Fibroblast of the conjunctiva (primary cell): ENCODE data around the gene ARMC9.
"Not testable (repeated sequence)": the region's sequence is repeated elsewhere in the genome, so short reads cannot be mapped to it uniquely, and the experiment has no call there.

Experiments
- DNase-seq: peaks from one replicate; pipeline ENCODE4 v3.0.0-alpha.2; 2010; ENCODE audit warnings: low read depth

Gene ARMC9

DNA sequence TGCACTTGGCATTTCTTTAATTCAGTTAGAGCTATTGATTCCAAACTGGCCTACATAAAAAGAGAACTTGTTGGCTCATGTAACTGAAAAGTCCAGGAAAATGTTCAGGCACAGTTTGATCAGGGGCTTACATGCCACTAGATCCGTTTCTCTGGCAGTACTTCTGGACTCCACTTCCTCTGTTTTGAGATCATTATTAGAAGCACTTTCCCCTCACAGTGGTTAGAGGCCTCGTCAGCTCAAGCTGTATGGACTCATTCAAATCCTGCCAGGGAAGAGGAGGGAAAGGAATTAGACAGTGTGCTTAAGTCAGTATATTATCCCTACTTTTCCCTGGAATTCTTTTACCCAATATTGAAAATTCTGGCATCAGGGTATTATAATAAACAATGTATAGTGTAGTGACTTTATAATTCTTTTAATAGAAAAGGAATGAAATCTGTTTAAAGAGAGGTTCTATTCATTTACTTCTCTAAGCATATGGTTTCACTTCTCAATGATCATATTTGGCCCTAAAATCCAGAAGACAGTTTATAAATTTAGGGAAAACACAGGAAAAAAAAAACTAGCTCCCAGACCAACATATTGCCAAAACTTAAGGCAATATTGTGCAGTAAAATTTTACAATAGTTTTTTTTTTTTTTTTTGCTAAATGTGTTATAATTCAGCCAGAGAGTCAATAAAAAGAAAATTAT, 92.0 kb downstream of the ARMC9 start:
- no peak for DNase-seq

DNA sequence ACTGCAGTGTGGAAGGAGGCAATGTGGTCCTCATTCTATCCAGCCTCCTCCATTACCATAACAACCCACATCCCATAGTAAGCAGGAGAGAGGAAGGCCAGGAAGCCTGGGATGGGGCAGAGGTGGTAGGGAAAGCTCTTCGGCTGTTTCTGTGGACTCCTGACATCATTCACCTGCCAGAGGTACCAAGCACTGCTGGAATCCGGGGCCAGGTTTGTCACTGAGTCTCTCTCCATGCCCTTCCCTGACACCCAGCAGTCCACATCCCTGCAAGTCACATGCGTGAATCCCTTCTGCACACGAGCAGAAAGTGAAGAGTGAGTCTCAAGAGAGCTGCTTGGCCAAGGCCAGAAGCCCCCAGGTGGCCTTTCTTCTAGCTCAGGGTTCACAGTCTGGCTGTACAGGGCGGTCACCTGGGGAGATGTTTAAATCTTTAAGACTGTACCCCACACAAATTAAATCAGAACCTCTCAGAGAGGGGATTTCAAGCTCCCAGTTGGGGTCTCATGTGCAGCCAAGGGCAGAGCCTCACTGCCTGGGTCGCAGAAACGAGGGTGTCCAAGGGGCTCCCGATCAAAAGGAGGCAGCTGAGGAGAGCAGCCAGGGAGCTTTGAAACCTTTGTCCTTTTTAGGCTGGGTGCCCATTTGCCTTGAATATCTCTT, 94.2 kb downstream of the ARMC9 start:
- no peak for DNase-seq

DNA sequence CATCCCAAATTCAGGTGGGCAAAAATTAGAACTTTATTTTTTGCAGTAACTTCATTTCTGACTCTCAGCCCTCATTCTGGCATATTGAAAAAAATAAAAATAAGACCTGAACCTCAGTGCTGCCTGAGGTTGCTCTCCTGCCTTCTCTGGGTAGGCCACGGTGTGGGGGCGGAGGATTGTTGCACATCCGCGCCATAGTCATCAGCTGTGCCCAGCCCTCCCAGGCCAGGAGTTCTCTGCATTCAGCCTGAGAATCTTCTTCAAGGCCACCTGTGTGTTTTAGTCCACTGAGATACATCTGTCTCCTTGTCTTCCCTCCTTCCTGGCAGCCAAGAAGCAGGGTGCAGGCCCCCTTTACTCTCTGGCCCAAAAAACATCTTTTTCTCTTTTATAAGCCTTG, 94.7 kb downstream of the ARMC9 start:
- DNase-seq, result no peak

DNA sequence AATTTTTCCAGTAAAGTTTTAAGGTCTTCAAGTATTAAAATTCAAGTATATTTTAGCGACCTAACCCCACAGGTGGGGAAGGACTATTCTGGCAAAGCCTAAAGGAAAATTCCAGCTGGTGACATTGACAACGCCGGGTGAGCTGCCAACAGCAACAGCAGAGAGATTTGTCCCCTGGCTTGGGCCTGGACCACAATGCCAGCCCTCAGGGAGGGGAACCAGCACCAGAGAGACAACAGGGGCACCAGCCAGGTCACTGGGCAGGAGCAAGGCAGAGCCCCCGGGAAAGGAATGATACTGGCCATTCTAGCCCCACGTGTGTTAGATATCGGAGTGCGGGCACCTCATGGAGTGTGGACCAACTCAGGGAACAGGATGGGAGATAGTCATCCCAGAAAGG, 95.7 kb downstream of the ARMC9 start:
- DNase-seq, result no peak

DNA sequence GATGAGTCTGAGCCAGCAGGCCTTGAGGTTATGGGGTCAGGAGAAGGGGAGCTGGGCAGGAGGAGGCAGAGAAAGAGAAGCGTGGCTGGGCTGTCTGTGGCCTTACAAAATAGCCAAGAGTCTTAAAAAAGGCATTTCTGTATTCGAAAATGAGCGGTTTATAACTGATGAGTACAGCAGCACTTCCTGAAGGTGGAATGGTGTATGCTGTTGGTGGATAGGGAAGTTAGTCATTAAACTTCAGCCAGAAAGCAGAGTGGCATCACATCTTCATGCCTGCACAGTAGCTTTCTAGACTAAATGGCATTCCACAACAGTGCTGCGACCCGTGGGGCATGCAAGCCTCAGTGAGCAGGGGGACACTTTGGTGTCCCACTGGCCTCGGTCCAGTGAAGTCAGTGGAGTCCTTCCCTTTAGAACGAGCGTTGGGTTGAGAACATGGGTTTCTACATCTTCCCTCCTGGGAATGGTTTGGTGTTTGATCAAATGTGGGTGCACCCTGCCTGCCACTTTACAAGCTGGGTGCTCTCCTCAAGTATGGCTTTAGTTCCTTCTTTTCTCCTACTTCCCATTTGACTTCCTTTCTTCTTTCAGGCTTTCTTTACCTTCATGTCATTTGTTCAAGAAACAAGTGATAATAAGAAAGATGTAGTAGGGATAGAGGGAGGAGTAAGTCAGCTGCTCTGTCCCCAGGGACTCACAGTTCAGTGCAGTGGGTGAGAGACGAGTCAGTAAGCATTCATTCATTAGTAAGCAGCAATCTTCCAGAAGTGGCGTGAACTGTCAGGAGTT, 96.3 kb downstream of the ARMC9 start:
- DNase-seq, result no peak

DNA sequence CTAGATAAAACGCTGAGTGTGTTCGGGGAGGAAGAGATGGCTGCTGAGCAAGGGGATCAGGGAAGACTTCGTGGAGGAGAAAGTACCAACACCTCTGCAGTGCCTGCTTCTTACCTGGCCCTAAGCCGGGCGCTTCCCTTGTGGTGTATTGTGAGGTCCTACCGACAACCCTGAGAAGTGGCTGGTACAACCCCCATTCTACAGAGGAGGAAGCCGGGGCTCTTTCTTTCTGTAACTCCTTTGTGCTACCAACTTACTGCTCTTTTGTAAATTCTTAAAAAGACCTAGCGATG, 96.9 kb downstream of the ARMC9 start:
- no peak for DNase-seq

DNA sequence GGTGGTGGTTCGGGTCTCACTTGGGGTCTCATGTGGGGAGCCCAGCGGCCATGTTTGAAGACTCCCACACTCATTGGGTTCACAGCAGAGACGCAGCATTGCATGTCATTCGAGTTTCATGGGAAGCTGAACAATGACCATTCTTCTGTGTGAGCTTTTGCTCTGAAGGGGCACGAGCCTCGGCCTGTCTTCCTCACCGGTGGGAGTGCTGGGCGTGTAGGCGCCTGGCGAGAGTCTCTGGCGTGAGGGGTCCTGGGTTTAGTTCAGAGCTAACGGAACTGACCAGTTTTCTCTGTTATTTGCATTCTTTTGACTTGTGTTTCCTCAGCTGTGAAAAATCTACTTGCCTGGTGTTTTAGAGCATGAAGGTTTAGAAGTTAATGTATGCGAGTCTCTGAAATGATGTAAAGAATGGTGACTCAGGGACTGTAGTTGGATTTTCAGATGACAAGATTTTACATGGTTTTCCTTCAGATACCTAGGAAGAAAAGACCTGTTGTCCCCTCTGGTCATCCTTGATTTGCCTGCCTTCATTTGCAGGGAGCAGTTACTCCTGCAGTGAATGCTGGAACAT, 98.1 kb downstream of the ARMC9 start:
- DNase-seq, result no peak

DNA sequence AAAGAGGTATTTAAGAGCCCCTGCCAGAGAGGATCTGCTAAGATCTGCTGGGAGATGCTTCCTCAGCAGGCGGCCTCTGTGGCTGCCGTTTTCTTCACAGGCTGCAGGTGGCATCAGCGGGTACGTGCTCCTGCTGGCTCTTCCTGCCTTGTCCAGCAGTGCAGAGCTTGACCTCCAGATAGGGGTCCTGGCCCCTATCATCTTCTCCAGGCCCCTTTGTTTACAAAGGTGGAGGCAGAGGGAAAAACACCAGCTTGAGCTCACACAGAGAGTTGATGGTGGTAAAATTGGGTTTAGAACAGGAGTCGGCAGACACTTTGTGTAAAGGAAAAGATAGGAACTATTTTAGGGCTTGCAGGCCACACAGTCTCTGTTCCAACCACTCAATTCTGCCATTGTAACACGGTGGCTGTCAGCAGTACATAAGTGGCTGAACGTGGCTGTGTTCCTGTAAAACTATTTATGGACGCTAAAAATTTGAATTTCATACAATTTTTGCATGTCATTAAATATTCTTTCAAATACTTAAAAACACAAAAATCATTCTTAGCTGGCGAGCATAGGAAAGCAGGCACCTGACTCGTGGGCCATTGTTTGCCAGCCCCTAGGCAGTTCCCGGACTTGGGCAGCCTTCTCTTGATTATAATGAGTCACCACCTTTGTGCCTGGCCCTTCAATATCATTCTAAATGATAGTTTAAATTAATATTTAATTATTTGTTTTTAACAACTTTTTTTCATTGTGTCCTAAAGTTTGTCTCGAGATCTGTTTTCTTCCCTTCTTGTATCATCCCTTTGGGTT, 98.9 kb downstream of the ARMC9 start:
- DNase-seq, result peak; percentile 21

DNA sequence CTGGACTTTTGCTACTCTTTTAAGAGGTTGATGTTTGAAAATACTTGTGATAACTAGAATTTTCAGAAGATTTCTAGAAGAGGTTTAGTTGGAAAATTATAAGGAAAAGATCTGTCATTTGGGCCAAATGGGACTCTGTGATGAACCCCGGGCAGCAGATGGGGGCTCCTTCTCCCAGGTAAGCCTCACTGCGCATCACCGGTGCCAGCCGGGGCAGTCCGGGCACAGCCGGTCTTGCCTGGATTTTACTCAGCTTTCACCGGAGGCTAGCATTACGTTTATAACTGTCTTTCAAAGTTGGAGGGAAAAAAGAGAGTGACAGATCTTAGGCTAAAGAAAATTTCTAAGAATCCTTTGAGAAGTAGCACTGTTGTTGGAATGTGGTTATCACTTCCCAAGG, 99.7 kb downstream of the ARMC9 start:
- DNase-seq, result no peak

DNA sequence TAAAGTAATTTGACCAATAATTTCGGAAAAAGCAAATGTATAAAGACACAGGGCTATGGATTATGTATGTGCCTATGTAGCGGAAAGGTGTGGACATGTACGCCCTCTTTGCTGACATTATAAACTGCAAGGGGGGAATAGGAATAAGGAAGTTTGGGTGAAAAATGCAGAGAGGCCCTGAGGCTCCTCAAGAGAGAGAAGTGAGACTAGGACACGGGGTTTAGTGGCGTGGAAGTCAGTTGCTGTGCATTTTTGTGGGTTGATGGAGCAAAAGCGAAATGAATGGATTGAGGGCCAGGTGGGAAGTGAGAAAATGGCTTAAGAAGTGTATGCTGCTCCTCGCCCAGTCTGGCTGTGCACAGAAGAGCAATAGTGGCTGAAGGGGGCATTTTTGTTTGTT, 100.8 kb downstream of the ARMC9 start:
- no peak for DNase-seq

DNA sequence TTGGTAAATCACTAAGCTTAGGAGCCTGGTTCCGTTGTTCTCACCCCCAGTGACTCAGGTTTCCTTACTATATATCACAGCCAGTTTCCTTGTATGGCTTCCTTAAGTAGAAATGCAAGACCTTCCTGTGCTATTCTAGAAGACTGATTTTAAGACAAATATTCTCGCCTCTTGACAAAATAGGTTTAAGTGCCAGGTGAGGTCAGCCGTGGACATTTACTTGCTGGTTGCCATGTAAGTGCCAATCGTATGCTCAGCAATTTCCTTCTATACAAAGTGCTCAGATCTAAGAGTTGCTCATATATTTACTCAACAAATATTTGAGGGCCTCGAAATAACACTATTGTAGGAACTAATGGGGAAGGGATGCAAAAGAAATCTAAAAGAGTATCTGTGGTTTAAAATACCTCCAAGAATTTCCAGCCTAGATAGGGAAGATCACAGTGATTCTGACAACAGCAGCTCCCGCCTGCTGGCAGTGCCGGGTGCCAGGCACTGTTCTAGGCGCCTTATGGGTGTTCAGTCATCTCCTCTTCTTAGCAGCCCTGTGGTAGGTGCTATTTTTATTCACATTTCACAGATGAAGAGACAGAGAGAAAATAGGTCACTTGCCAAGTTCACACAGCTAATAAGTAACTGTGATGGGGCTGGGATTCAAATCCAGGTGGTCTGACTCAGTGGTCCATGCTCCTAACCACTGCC, 101.7 kb downstream of the ARMC9 start:
- no peak for DNase-seq

DNA sequence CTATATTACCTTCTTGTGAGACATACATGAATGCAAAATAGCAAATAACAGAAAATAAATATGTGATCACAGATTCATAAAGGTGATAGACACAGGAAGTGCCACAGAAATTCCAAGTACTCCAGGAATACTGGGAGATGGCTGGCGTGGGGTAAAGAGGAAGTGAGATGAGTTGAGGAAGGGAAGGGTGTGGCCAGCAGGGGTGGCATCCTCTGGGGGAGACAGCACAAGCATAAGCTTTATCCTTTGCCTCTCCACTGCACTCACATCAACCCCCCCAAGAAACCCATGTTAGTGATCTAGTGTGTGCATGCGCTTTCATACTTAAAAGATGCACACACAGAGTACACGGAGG, 102.3 kb downstream of the ARMC9 start:
- no peak for DNase-seq

DNA sequence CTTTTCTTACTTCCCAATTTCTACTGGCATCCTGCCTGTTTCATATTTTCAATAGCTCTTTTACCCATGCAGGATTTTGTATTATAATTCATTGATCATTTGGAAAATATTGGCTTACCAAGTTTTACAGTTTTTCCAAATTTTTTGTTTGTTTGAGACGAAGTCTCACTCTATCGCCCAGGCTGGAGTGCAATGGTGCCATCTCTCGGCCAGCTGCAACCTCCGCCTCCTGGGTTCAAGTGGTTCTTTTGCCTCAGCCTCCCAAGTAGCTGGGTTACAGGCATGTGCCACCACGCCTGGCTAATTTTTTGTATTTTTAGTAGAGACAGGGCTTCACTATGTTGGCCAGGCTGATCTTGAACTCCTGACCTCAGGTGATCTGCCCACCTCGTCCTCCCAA, 105.8 kb downstream of the ARMC9 start:
- not testable (repeated sequence) for DNase-seq

DNA sequence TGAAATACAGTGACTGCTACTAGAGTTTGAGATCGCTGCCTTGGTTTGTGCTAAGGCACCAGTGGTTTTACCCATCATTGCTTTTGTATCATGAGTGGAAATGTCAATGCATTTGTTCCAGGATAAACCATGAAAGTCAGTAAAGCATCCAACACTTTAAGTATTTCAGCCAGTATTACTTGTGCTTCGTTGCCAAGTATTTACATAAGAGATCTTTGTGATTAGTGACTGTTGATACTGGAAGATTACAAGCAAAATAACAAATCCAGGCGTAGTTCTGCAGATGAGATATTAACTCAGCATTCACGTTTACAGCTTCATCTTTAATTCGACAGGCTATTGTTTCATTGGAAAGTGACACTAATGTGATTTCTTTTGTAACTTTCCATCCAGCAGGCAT, 106.8 kb downstream of the ARMC9 start:
- DNase-seq, result no peak

DNA sequence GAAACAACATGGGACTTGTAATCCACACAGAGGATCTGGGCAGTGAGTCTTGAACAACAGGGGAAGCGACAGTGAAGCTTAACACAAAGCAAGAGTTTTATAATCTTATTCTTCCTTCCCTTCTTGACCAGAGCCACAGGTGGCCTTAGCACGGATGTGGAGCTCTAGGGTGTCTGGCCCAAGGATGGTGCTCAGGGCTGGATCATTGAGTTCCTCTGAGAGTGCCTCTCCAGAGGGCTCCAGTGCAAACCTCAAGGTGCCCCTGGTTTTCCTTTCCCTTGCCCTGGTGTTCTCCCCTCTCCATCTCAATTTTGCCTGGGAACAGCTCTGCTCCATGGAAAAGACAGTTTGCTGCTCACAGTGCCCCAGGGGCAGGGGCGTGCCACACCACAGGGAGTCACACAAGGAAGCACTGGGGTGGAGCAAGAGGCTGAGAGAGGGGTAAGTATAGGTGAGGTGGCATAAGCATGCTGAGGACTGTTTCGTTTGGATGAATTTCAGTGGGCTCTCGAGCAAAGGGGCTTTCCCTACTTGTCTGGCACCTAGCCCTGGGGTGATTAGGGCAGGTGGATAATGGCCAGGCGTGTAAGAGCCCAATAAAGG, 108.5 kb downstream of the ARMC9 start:
- DNase-seq, result no peak

DNA sequence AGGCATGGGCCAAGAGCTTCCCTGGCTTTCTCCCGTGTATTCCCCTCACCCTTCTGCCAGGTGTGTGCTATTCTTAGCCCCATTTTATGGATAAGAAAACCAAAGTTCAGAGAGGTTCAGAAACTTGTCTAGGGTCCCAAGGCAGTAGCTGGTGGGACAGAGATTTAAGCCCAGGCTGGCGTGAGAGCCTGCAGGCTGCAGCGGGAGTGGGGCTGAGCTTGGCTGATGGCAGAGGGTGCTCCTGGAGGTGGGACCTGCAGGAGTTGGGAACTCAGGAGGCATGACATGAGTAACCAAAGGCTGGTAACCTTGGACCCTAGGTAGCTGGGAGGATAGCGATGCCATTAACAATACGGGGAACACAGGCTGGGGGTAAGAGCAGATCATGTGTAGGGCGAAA, 109.8 kb downstream of the ARMC9 start:
- no peak for DNase-seq

DNA sequence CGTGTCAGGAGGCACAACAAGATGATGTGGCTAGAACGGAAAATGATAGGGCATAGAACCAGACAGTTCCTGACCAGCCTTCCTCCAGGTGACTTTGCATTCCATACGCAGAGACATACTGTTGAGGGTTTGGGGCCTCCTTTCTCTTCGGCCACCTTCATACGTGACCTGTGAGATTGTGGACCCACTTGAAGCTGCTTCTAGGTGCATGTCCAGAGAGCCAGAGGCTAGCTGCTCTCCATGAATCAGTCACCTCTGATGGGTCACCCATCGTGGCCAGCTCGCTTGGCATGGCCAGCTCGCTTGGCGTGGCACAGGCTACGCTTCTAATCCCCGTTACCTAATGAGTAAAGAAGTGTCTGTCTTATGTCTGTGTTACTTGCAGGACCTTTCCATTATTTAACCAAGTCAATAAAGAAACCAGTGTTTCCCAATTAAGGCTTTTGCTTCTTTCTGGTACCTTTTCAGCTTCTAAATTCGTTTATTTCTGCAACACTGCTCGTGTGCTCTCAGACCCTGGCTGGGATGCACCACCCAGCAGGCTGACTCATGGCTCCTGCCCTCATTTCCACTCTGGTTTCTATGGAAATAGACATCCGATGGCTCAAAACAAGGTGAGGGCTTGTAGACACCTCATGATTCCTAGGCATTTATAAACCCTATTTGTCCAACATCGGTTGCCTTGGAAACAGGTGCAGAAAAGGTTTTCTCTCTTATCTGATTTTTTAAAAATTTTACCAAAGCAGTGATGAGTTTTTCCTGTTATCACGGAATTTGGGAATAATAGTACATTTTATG, 110.4 kb downstream of the ARMC9 start:
- no peak for DNase-seq

DNA sequence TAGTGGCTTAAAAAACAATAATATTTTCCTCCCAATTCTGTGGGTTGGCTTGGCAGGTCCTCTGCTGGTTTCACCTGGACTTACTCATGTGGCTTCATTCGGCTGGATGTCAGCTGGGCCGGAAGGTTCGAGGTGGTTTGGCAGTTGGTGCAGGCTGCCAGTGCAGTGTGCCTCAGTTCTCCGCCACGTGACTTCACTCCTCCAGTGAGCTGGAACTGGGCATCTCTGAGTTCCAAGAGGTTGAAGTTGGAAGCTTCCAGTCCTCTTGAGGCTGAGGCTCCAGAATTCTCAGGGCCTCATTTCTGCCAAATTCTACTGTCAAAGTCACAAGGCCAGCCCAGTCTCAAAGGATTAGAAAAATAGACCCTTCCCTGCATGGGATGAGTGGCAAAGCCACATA, 113.6 kb downstream of the ARMC9 start:
- no peak for DNase-seq

DNA sequence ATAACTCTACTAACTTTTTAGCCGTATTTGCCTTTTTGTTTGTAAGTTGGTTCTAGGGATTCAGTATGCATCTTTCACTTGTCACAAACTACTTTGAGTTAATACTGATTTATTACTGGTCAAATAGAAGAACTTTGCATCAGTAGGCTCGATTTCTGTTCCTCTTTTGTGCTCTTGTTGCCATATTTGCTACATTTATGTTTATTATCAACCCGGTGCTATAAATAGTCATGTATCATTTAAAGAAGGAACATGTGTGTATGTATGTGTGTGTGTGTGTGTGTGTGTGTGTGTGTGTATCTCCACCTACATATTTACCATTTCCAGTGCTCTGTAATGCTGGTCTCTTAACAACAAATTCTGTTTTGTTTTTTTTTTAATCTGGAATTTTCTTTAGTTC, 117.5 kb downstream of the ARMC9 start:
- no peak for DNase-seq

DNA sequence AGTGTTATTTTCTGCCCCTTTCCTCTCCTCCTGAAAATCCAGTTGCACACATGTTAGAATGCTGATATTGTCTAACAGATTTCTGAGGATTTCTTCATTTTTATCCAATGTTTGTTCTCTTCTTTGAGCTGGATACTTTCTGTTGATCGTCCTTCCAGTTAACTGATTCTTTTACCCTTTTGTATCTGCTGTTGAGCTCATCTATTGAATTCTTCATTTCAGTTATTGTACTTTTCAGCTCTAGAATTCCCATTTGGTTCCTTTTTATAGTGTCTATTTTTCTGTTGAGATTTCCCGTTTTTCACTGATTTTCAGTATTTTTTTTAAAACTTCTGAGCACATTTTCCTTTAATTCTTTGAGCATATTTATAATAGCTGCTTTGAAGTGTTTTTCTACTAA, 119.1 kb downstream of the ARMC9 start:
- no peak for DNase-seq

DNA sequence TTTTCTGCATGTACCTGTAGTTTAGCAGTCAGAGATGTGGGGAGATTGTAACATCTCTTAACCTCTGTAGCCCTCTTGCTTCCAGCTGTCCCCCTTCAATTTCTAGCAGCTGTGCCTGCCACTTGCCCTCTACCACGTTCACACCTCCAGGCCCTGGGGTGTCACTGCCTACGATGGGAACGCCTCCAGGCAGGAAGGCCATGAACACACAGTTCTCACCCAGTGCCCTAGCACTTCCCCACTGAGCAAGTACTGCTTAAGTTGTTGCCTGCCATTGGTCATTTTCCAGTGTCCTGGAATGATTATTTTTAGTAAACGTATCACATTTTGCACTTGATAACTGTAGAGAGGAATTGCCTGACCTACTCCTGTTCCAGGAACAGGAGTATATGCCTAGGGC, 120.0 kb downstream of the ARMC9 start:
- no peak for DNase-seq
